ENCODE data around the gene NRXN2.

- TF ChIP-seq CTCF (IDR thresholded peaks at IDR 0.05) (no peak), POLR2A (IDR thresholded peaks at IDR 0.05) (no peak)
These were observed 49.5 kb upstream of the NRXN2 start for GRCh38 chr11:64772303-64773018.
